ENCODE data around the gene S1PR1.

Gene S1PR1

DNA sequence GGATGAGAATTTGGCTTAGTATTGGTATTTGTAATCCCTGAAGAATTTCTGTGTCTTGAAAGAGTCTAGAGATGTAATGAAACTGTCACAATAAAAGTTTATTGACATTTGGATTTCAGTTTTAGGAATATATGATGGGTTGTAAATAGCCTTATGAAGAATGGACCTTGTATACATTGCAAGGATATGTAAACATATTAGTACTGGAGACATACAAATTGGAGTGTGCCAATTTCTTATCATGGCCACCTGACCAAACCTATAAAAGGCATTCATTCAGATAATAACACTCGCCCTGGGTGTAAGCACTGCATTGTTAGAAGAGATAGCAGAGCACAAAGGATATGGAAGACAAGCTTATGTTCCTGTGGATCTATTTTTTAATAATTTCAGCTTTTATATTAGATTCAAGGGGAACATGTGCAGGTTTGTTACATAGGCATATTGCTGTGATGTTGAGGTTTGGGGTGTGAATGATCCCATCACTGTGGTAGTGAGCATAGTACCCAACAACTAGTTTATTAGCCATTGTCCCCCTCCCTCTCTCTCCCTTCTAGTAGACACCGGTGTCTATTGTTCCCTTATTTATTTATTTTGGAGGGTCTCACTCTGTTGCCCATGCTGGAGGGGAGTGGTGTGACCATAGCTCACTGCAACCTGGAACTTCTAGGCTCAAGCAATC, 8.6 kb downstream of the S1PR1 start:
- no peak for DNase-seq (ENCODE audit: low spot score)

DNA sequence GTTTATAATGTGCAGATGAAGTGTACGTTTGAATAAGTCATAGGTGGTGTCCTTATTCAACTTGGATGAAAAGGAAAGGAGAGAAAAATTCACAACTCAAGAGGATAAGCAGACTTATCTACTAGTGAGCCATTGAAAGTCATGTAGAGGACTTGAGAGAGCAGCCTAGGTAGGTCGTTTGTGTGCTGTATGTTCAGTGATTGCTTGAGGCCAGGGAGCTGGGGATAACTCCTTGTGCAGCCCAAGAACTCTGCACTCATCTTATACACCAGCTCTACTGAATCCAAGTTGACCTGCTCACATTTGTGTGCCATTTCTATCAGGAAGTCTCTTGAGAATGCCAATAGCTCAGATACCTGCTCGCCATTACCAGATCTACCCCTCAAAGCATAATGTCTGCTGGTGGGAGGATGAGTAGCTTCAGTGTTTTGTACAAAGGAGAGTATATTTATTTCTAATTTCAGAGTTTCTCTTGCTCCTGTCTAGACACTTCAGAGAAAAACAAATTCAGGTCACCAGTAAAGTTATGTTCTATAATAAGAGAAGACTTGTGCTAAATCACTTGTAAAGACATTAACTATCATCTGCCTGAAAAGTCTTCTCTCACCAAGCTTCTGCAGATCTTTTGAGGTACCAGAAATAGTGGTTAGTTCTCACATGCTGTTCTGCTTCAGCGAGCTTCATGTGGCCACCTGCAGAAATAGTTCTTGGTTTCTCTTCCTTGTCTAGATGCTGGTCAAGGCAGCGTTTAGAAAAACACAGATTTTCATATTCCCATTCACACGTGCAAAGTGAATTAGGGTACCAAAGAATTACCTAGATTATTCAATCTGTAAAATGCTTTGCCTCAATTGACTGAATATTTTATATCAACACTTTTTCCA, 10.8 kb downstream of the S1PR1 start:
- no peak for DNase-seq (ENCODE audit: low spot score)

DNA sequence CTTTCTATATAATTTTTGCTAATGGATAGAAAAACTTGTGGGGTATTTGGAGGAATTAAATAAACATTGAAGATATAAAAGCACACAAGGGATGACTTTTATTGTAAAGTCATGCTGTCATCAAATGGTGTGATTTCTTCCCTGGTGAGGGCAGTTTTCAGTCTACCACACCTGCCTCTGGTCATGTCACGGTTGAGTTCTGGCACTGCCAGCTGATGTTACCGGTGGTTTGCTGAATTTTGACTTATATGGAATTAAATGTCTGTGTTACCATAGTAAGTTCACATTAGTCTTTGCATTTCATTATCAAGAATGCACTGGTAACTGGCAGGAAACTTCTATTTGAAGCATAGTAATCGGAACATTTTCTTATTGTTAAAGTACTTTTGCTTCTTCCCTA, 13.4 kb downstream of the S1PR1 start:
- DNase-seq (ENCODE audit: low spot score) = no peak

DNA sequence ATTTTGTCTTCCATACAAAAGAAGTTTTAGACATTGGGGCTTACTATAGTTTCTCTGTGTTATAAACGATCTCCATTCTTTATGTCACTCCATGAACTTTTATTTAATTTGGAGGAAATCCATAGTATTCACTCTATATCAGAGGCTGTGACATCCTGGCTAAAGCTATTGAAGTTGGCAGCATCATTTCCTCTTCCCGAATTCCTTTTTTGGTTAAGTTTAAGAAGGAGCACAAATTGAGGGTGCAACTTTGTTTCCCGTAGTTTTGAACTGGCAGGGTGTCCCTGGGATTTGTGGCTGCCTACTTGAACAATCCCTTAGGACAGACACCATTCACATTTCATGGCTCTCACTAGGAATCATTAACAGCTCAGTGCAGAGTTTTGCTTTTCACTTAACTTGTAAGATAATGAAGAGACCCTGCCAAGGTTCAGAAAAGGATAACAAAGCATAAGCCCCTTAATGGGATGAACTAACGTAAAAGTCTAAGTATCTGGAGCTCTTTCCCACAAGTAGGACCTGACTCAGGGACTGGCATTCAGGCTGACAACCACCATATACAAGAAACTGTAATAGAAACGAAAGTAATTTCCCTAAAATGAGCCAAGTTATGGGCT, 13.9 kb downstream of the S1PR1 start:
- no peak for DNase-seq (ENCODE audit: low spot score)

DNA sequence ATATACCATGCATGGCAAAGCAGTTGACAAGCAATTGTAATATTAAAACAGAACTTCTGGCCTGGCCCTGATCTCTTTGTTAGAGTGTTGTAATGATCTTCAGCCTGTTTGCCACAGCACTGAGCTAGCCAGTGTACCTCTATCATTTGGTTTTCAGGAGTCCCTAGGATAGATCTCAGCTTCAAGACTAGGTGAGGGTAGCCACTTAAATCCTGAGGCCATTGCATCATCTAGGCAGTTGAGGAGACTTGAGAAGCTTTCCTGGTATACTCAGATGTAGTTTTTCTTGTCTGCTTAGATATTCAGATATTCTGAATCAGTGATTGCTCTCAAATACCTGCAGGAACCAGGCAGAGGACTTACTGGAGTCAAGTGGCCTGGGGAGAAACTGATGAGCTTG, 14.7 kb downstream of the S1PR1 start:
- DNase-seq (ENCODE audit: low spot score) = no peak

DNA sequence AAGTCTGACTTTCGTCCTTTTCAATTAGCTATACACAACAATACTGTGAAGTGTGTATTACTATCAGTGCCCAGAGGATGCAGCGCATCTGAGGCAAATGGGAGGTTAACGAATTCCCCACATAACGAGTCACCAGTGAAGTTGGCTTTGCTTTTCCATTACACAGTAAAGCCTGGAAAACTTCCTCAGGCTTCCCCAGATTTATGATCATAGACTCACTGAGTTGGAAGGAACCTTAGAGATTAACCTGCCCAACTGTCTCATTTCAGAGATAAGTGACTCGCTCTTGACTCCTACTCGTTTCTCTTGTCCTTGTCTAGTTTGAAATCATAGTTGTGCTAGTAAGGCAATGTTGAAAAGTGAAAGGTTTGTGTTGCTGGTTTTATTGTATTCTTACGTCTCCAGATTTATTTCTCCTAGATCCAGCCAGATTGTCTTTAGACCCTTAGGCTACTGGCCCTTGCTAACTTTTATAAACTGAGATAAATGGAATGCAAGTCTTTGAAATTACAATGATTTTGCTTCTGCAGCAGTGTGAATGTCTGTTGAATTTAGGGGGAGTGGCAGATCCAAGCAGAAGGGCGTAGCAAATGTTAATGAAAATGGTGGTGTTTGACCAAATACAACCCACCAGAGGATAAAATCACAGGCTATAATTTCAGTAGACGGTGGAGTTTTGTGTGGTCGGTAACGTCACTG, 17.3 kb downstream of the S1PR1 start:
- DNase-seq (ENCODE audit: low spot score) = no peak

DNA sequence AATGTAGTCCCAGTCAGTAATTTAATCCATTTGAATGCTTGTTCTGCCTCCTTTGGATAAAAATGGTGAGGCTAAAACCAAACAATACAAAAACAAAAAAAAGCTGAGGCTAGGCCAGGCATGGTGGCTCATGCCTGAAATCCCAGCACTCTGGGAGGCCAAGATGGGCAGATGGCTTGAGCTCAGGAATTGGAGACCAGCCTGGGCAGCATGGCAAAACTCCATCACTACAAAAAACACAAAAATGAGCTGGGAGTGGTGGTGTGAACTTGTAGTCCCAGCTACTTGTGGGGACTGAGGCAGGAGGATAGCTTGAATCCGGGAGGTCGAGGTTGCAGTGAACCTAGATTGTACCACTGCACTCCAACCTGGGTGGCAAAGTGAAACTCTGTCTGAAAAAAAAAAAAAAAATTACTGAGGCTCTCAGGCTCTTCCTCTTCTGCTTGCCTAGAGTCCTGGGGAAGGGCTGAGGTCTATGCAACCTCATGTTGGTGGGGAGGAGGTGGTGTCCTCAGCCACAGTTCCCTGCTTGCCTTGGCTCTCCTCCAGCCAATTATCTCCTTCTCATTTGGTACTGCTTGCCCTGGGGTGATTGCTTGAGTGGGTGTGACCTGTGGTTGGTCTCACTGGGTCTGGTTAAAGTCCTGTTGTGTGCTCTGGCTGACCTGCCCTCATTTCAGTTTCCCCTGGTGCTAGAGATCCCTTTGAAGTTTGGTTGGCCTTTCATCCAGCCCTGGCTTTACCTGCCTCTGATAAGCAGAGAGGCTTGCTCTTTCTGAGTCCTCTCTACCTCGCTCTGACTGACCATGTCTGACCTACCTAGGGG, 20.9 kb downstream of the S1PR1 start:
- DNase-seq (ENCODE audit: low spot score) = no peak

DNA sequence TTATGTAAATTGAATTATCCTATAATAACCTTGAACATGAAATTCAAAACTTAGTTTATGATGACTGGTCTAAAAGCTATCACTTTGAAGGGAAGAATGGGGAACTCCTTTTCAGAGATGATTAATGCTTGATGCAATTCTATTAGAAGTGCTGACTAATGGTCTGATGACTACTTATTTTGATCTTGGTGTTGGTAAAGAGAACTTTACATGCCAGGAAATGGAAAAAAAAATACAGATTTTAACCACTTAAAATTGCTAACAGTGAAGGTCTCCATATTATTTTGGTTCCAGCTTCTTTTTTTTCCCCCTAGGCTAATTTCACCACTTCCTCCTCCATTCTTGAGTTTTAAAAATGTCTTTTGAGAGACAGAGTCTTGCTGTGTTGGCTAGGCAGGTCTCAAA, 22.9 kb downstream of the S1PR1 start:
- peak; percentile 37 for DNase-seq (ENCODE audit: low spot score)

DNA sequence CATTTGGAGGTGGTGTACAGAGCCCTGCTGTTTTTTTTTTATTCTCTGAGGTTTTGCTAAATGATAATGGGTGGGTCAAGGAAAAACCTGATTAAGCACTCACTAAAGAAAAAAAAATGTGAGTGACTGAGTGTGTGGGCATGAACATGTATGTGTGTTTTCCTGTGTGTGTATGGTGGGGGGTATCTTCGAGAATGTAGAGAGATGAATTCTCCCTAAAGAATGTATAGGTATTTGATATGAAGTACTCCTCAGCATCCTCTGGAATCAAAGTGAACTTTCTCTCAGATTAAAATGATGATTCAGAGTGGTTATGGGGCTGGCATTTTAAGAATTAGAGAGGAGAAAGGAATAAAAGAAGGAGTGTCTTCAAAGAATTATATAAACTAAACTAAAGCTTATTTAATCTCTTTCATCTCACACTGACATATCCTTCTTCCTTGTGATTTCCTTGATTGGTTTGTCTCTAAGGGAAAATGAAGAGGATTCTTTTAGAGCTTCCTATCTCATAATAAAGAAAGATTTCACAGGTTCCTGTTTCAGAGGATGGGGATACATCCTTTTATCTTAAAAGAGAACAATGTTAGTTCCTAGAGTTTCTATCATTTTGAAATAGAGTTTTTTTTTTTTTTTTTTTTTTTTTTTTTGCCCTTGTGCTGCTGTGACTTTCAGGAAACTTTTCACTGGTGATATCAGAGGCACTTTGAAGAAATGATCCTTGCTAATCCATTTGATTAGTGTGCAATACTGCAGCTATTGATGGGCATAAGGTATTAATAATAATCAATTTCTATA, 23.9 kb downstream of the S1PR1 start:
- DNase-seq (ENCODE audit: low spot score) = no peak

DNA sequence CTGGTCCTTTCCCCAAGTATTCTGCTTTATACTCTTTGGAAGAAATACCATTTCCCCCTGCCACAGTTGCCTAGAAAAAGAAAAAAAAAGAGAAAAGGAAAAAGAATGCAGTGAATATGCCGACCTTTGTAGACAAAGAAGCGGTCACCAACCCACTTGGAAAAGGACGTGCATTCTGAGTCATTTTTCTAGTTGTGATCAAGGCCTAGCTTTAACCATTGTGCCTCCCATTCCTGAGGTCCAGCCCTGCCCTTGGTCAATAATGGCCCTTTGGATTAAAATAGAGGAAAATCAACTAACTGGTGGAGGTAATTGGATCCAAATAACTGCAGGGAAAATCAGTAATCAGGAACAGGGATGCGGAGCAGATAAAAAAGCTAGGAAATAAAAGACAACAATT, 24.8 kb downstream of the S1PR1 start:
- no peak for DNase-seq (ENCODE audit: low spot score)

DNA sequence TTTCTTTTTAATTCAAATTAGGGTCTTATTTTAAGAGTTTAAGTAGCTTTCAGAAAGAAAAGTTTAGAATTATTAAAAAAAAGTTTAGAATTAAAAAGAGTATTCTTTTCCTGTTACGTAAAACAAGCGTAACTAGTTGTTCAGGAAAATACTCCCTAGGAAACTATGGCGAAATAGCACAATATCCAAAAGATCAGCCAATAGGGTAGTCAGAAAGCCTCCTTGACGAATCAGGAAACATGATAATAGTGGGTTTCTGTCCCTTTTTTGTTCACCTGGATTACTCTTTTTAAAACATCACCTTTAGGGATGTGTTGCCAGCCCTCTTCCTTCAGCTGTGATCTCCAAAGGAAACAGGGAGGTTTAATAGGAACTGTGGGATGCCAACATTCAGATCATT, 25.2 kb downstream of the S1PR1 start:
- DNase-seq (ENCODE audit: low spot score) = no peak

DNA sequence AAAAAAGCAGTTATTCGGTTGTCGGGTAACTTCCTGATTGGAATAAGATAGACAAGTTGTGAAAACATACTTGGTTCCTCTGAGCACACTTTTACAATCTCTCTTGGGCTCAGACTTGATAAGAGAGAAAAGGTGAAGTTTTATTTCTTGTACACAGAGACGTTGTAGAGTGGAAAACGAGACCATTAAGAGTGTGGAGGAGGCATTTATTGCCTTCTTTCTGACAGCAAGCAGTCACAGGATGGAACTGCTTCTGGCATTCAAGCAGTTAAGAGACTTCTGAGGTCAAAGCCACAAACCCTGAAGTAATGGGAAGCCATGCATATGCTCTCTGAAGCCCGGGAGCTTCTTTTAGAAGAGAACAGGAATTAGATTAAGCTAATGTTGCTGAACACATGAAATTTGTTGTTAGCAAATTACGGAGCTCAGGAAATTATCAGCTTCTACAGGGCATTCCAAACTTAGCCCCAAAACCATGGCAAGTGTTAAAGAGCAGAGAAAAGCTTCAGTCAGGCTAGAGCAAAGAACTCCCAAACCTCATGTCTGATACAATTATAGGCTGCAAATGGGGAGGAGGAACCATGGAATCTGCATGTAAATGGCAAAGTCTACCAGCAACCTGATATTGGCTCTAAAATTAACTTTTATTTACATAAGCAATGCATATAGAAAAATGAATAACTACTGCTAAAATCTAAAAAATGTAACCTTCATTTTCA, 26.0 kb downstream of the S1PR1 start:
- DNase-seq (ENCODE audit: low spot score) = no peak

DNA sequence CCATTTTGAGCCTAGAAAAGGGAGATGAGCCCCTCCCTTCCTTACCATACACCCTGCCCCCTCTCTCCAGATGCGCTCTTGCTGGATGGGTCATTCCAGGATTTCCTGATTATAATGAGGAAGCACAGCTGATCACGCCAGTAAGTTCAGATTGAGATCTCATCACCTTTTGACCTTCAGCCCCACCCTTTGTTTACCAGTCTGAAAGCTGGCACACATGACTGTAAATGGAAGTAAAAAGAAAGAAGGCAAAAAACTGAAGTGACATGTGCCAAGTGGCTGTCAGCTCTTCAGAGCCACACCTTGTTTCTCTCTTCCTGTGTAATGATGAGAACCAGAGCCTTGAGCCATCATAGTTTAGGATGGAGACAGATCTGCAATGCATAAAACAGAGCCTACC, 27.9 kb downstream of the S1PR1 start:
- DNase-seq (ENCODE audit: low spot score) = peak; percentile 33

DNA sequence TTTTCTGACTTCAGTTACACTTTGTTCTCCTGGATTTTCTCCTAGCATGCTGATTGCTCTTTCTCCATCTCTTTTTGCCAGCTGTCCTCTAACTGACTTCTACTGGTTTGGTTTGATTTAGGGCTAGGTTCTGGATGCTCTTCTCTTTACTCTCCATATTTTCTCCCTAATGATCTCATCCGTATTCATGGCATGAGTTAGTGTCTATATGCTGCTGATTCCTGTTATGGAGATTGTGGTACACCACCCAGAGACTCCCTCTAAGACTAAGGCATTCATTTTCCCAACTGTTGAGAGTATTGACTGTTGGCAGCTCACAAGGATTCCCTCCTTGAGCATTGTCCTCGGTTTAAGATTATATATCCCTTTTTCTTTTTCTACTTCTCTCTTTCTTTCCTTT, 28.9 kb downstream of the S1PR1 start:
- DNase-seq (ENCODE audit: low spot score) = no peak

DNA sequence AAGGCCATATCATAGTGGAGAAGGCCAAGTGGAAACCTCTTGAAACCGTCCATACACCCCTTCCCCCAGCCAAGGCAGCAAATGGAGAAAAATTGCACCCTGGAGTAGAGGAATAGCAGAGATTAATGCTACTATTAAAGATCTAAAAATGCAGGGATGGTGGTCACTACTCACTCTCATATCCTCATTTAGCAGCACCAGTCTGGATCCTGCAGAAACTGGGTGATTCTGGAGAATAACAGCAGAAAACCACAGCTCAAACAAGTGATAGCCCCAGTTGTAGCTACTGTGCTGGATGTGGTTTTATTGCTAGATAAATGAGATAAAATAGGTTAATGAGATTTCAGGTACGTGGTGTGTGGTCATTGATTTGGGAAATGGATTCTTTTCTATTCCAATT, 30.3 kb downstream of the S1PR1 start:
- no peak for DNase-seq (ENCODE audit: low spot score)

DNA sequence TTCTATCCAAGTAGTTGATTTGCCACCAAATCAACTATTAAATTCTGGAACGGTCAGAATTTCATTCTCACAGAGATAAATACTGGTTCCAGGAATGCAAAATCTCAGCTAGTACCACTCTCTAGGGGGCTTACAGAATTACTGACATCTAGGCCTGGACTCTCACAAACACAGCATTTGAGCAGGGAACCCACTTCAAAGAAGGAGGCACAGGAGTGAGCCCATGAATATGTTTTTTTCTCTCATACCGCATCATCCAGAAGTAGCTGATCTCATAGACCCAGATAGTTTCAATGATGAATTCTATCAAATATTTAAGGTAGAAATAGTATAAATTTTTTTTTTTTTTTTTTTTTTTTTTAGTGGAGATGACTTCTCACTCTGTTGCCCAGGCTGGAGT, 32.1 kb downstream of the S1PR1 start:
- no peak for DNase-seq (ENCODE audit: low spot score)

DNA sequence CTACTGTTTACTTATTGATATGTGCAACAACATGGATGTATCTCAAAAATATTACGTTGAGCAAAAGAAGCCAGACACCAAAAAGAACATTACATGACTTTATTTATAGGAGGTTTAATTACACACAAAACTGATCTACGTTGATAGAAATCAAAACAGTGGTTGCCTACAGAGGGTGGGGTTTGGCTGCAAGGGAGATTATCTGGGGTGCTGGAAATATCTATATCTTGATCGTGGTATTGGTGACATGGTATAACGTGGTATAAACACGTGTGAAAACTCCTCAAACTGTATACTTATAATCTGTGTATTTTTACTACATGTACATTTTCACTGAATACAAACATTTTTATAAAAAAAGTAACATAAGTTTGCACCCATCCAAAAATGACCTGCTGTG, 38.9 kb downstream of the S1PR1 start:
- no peak for DNase-seq (ENCODE audit: low spot score)

DNA sequence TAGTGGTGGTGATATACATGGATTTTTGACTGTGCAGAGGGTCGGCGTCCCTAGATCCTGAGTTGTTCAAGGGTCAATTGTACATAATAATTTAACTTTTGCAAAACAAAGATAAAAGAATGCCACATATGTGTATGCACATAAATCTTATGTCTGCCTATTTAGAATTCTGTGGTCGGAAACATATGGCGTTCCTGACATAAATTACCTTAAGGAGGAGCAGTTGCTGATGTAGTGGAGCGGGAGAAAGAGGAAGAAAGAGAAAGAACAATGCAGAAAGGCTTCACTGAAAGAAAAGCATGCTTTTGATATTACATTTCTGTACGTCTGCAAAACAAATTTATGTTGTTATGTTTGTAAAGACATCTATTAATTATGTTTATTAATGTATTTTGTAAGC, 40.0 kb downstream of the S1PR1 start:
- DNase-seq (ENCODE audit: low spot score) = no peak

DNA sequence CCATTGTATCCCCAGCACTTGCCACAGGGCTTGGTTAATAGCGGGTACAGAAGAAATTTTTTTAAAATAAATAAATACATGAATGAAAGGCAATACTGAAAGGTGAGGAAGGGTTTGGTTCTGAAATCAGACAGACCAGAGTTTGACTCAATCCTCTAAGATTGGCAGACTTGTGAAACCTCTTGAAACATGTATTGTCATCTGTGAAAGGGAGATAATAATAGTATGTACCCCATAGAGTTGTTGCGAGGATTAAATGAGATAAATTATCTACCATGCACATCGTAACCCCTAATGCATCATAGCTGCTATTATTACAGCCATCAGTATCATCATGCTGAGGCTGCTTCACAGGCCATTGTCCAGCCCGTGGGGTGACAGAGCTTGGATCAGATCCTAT, 41.4 kb downstream of the S1PR1 start:
- no peak for DNase-seq (ENCODE audit: low spot score)

DNA sequence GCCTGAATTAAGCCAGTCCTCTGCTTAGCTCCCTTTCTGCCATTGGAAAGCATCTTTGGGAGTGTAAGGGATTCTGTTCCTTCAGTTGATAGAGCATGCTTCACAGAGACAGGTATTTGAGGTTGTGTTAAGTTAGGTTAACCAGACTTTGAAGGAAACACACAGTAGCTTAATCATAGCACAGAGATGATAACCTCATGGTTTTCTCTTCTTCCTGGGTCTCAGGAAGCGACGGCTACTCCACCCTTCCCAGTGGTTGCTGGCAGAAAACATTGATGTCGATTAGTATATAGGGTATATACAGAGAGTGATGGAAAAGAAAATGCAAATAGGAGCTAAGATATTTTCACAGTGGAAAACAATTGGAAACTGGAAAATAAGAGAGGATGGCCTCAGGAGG, 42.0 kb downstream of the S1PR1 start:
- DNase-seq (ENCODE audit: low spot score) = no peak

All from activated CD4-positive, alpha-beta T cell treated with anti-CD3 and anti-CD28 coated beads, Interleukin-2, Interleukin-4, amounts not matched to agents 100 ng/mL and 50 ng/mL, durations not matched to agents 16 hours and 8 hours (primary cell).